IMR-90 (cell line): ENCODE results near the gene DCD. TPM values are rescaled to one million over a fixed set of nuclear protein-coding genes. Genes with fewer than 3 reads are reported as not detected.

Experiments
- ATAC-seq: fragments of 200-7000 bp; cut with Tn5 transposase; 2 replicates; pipeline ENCODE4 v1.9.1; 2020; ENCODE audit warnings: low read depth, mild to moderate bottlenecking, moderate library complexity
- BruUV-seq: library from RNA; stranded (reverse); fragments of 400-500 nt; replicated peaks from 2 replicates; lab custom pipeline; 2021; lab: Mats Ljungman, UMichigan
- CTCF ChIA-PET: fragments of 300-600 bp; formaldehyde crosslinking; extraction: SDS; loops from one replicate; lab custom pipeline; 2021; ENCODE audit warnings: antibody characterized with exemption; lab: Yijun Ruan, JAX
- POLR2A ChIA-PET: fragments of 300-600 bp; sonication (Branson Sonifier 250); formaldehyde crosslinking; loops from one replicate; lab custom pipeline; 2022; ENCODE audit warnings: antibody characterized with exemption; ENCODE audit not compliant: unreplicated experiment; lab: Charles Lee
- DNase-seq: peaks from one replicate; pipeline ENCODE4 v3.0.0; 2013
- H2AFZ ChIP-seq: replicated peaks from 2 replicates; pipeline ENCODE3; 2013; ENCODE audit warnings: low read length, mild to moderate bottlenecking; ENCODE audit not compliant: poor library complexity
- H2AK5ac ChIP-seq: 2 replicates; pipeline ENCODE4 v1.6.1; 2013; ENCODE audit warnings: low read depth, low read length, inconsistent platforms
- H2AK9ac ChIP-seq: replicated peaks from 2 replicates; pipeline ENCODE3; 2013; ENCODE audit warnings: mild to moderate bottlenecking, low read depth, low read length, moderate library complexity; ENCODE audit not compliant: poor library complexity
- H2BK120ac ChIP-seq: 2 replicates; pipeline ENCODE4 v1.6.1; 2013; ENCODE audit warnings: low read depth, low read length, inconsistent platforms
- H2BK15ac ChIP-seq: 3 replicates; pipeline ENCODE4 v1.6.1; 2013; ENCODE audit warnings: low read depth, low read length, inconsistent platforms
- H2BK20ac ChIP-seq: 2 replicates; pipeline ENCODE4 v1.6.1; 2013; ENCODE audit warnings: low read depth, mild to moderate bottlenecking, inconsistent platforms, low read length, moderate library complexity
- H2BK5ac ChIP-seq: 2 replicates; pipeline ENCODE4 v1.6.1; 2013; ENCODE audit warnings: mild to moderate bottlenecking, low read depth, low read length, inconsistent platforms; ENCODE audit not compliant: poor library complexity, severe bottlenecking
- H3K14ac ChIP-seq: replicated peaks from 2 replicates; pipeline ENCODE4 v1.6.1; 2013; ENCODE audit warnings: low read depth, low read length, inconsistent platforms
- H3K18ac ChIP-seq: 2 replicates; pipeline ENCODE4 v1.6.1; 2013; ENCODE audit warnings: low read depth, low read length, control low read depth
- H3K23ac ChIP-seq: 2 replicates; pipeline ENCODE4 v1.6.1; 2013; ENCODE audit warnings: low read depth, low read length, inconsistent platforms
- H3K27ac ChIP-seq: 2 replicates; pipeline ENCODE4 v1.5.1; 2013; ENCODE audit warnings: mild to moderate bottlenecking, control low read depth, low read length; ENCODE audit not compliant: insufficient read depth
- H3K27me3 ChIP-seq: 2 replicates; pipeline ENCODE4 v1.6.1; 2013; ENCODE audit warnings: low read length; ENCODE audit not compliant: control insufficient read depth, insufficient read depth
- H3K36me3 ChIP-seq: 2 replicates; pipeline ENCODE4 v1.6.1; 2013; ENCODE audit warnings: low read length, mixed read lengths; ENCODE audit not compliant: control insufficient read depth, insufficient read depth
- H3K4ac ChIP-seq: 2 replicates; pipeline ENCODE4 v1.6.1; 2013; ENCODE audit warnings: low read depth, low read length, inconsistent platforms
- H3K4me1 ChIP-seq: 2 replicates; pipeline ENCODE4 v1.6.1; 2013; ENCODE audit warnings: low read length, mixed read lengths; ENCODE audit not compliant: control insufficient read depth, insufficient read depth
- H3K4me2 ChIP-seq: 2 replicates; pipeline ENCODE4 v1.6.1; 2013; ENCODE audit warnings: low read depth, mild to moderate bottlenecking, control low read depth, low read length, moderate library complexity
- H3K4me3 ChIP-seq: 2 replicates; pipeline ENCODE4 v1.5.1; 2013; ENCODE audit warnings: low read depth, mild to moderate bottlenecking, control low read depth, low read length, moderate library complexity; ENCODE audit not compliant: insufficient read depth
- H3K56ac ChIP-seq: 2 replicates; pipeline ENCODE4 v1.6.1; 2013; ENCODE audit warnings: low read length, inconsistent platforms; ENCODE audit not compliant: insufficient read depth; ENCODE audit errors: extremely low read depth
- H3K79me1 ChIP-seq, 2 experiments: 2 replicates each; pipeline ENCODE4 v1.6.1; 2013; ENCODE audit warnings: low read length in 2 of 2, inconsistent platforms in 1 of 2, low read depth in 1 of 2
- H3K9ac ChIP-seq: 2 replicates; pipeline ENCODE4 v1.6.1; 2013; ENCODE audit warnings: low read depth, low read length, control low read depth
- H3K9me1 ChIP-seq: 2 replicates; pipeline ENCODE4 v1.6.1; 2013; ENCODE audit warnings: low read length, inconsistent platforms; ENCODE audit not compliant: insufficient read depth
- H3K9me3 ChIP-seq: 2 replicates; pipeline ENCODE4 v1.6.1; 2013; ENCODE audit warnings: low read length; ENCODE audit not compliant: control insufficient read depth, insufficient read depth
- H4K20me1 ChIP-seq: 2 replicates; pipeline ENCODE4 v1.6.1; 2013; ENCODE audit warnings: low read length, inconsistent platforms; ENCODE audit not compliant: insufficient read depth
- H4K5ac ChIP-seq: 2 replicates; pipeline ENCODE4 v1.6.1; 2013; ENCODE audit warnings: mild to moderate bottlenecking, low read depth, low read length, control low read depth
- H4K8ac ChIP-seq, 2 experiments: 2 replicates each; pipeline ENCODE4 v1.6.1; 2013; ENCODE audit warnings: low read depth in 2 of 2, low read length in 2 of 2, control low read depth in 1 of 2, inconsistent platforms in 1 of 2
- H4K91ac ChIP-seq: 2 replicates; pipeline ENCODE4 v1.6.1; 2013; ENCODE audit warnings: low read depth, low read length, inconsistent platforms; ENCODE audit not compliant: insufficient read depth
- CEBPB ChIP-seq: IDR thresholded peaks from 2 replicates; pipeline ENCODE4 v1.6.1; 2012; ENCODE audit warnings: low read depth, low read length, improper control_type of control experiment
- CHD1 ChIP-seq: IDR thresholded peaks from 2 replicates; pipeline ENCODE4 v1.6.1; 2012; ENCODE audit warnings: low read depth, low read length, improper control_type of control experiment
- ELK1 ChIP-seq: fragments of 150-350 bp; IDR thresholded peaks from 2 replicates; pipeline ENCODE4 v1.6.1; 2016; ENCODE audit warnings: low read depth, mild to moderate bottlenecking, low read length, moderate library complexity, borderline replicate concordance
- FOS ChIP-seq: fragments of 150-350 bp; IDR thresholded peaks from 2 replicates; pipeline ENCODE4 v1.6.1; 2016; ENCODE audit warnings: low read depth, low read length
- MAZ ChIP-seq: IDR thresholded peaks from 2 replicates; pipeline ENCODE4 v1.6.1; 2012; ENCODE audit warnings: low read depth, mild to moderate bottlenecking, low read length, improper control_type of control experiment, moderate library complexity, borderline replicate concordance
- MXI1 ChIP-seq: IDR thresholded peaks from 2 replicates; pipeline ENCODE4 v1.6.1; 2012; ENCODE audit warnings: low read depth, mild to moderate bottlenecking, low read length, moderate library complexity, borderline replicate concordance
- POLR2A ChIP-seq: IDR thresholded peaks from 2 replicates; pipeline ENCODE4 v1.6.1; 2012; ENCODE audit warnings: mild to moderate bottlenecking, low read depth, low read length
- RCOR1 ChIP-seq: IDR thresholded peaks from 2 replicates; pipeline ENCODE4 v1.6.1; 2012; ENCODE audit warnings: mild to moderate bottlenecking, low read length, improper control_type of control experiment; ENCODE audit not compliant: insufficient replicate concordance
- RFX5 ChIP-seq: IDR thresholded peaks from 2 replicates; pipeline ENCODE4 v1.8.0; 2012; ENCODE audit warnings: low read depth, mild to moderate bottlenecking, low read length, moderate library complexity
- WGBS, 2 experiments: methylation state at CpG; one replicate each; pipeline versions ENCODE4 v1.1.5 to v1.1.7; 2013; ENCODE audit warnings: missing lambda C conversion rate in 2 of 2; ENCODE audit not compliant: insufficient read length in 1 of 2; ENCODE audit errors: extremely low coverage in 2 of 2; 5-methylcytosine and 5-hydroxymethylcytosine counted together
- dilution Hi-C: fragments of 300-500 bp; cut with HindIII; formaldehyde crosslinking; loops from one replicate; pipeline ENCODE4 v1.14.3; 2018; ENCODE audit warnings: low sequenced_read_pairs; ENCODE audit not compliant: unreplicated experiment
- in situ Hi-C: fragments of 300-500 bp; cut with MboI; formaldehyde crosslinking; loops from 3 replicates; pipeline ENCODE4 v1.14.3; 2019; ENCODE audit warnings: low sequenced_read_pairs, inconsistent platforms, mixed read lengths
- intact Hi-C: fragments of 100-400 bp; cut with micrococcal nuclease; formaldehyde crosslinking; loops from 2 replicates; pipeline ENCODE4 v1.10.0; 2022
- polyA plus RNA-seq, 3 experiments: library from polyadenylated mRNA; depleted of rRNA; stranded (reverse); fragments of >200 nt; gene quantifications; 2 replicates each; pipeline ENCODE4 v1.2.3, GENCODE V29; 2012; ENCODE audit warnings: low replicate concordance in 1 of 3
- total RNA-seq: library from RNA; depleted of rRNA; stranded (reverse); fragments of >200 nt; gene quantifications from 2 replicates; pipeline ENCODE4 v1.2.3, GENCODE V29; 2012
- TF ChIP-seq, protein P1 (sequence below): conservative IDR thresholded peaks from 2 replicates; pipeline ENCODE4 v1.5.1; 2012; ENCODE audit warnings: mild to moderate bottlenecking, low read depth, low read length, improper control_type of control experiment

DCD gene
- total and polyA plus RNA-seq, 2 of the 4 experiments (the other 2 are of a cell fraction) = not detected

DNA sequence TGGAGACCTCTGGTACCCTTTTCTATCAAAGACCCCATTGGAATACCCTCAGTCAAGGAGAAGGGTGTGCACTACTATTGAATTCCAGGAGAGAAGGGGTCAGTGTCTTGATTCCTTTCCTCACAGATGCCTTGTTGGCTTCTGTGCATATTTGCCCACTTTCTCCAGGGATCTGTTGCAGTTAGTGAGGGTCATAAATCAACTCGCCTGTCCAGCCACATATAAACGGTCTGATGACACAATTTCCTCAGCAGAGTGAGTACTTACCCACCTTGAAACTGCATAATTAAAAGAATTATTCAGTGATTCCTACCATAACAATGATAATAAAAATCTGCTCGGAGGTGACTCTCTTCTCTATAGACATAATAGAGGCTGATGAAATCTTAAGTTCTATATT, 13.9 kb upstream of the DCD start:
- no peak overlapping the region for H2BK120ac ChIP-seq
- ATAC-seq = no peak
- no peak overlapping the region for H3K4me3 ChIP-seq
- no peak overlapping the region for H2AFZ ChIP-seq
- H3K79me1 ChIP-seq = no peaks in the 10 kb centered on the region
- H3K27me3 ChIP-seq = no peaks in the 10 kb centered on the region; the same call in 1 of the 2 replicates
- H3K23ac ChIP-seq = no peak overlapping the region
- H2AK5ac ChIP-seq = no peak overlapping the region
- H3K9me1 ChIP-seq = no peaks in the 10 kb centered on the region
- no peak overlapping the region for H3K4ac ChIP-seq
- no TSS peak for BruUV-seq
- no peaks in the 10 kb centered on the region for H3K4me1 ChIP-seq
- CTCF ChIA-PET = no interaction called here
- dilution Hi-C loops (no loop called here), in situ Hi-C loops (no loop called here), intact Hi-C loops (no loop called here)
- H3K4me2 ChIP-seq = no peak overlapping the region
- no peaks in the 10 kb centered on the region for H3K9me3 ChIP-seq
- H2BK5ac ChIP-seq = no peak overlapping the region
- no peak overlapping the region for H3K9ac ChIP-seq
- H2BK20ac ChIP-seq = no peak overlapping the region
- no peak overlapping the region for H2BK15ac ChIP-seq
- no peak overlapping the region for H3K18ac ChIP-seq
- H3K27ac ChIP-seq = no peak overlapping the region
- H4K20me1 ChIP-seq = no peaks in the 10 kb centered on the region
- no peak overlapping the region for H3K14ac ChIP-seq
- H3K36me3 ChIP-seq = no peaks in the 10 kb centered on the region
- no peak overlapping the region for H4K91ac ChIP-seq
- POLR2A ChIA-PET = no interaction called here
- DNase-seq = no peak
- H2AK9ac ChIP-seq = no peak overlapping the region
- H3K56ac ChIP-seq = no peak overlapping the region
- no peak for TF ChIP-seq MAZ
- no peak for TF ChIP-seq CHD1
- no peak for TF ChIP-seq MXI1
- no peak for TF ChIP-seq CEBPB
- no peak for TF ChIP-seq POLR2A
- no peak for TF ChIP-seq RCOR1
- no peak for TF ChIP-seq RFX5
- no peak for TF ChIP-seq FOS
- no peak for TF ChIP-seq ELK1
- TF ChIP-seq, protein P1, sequence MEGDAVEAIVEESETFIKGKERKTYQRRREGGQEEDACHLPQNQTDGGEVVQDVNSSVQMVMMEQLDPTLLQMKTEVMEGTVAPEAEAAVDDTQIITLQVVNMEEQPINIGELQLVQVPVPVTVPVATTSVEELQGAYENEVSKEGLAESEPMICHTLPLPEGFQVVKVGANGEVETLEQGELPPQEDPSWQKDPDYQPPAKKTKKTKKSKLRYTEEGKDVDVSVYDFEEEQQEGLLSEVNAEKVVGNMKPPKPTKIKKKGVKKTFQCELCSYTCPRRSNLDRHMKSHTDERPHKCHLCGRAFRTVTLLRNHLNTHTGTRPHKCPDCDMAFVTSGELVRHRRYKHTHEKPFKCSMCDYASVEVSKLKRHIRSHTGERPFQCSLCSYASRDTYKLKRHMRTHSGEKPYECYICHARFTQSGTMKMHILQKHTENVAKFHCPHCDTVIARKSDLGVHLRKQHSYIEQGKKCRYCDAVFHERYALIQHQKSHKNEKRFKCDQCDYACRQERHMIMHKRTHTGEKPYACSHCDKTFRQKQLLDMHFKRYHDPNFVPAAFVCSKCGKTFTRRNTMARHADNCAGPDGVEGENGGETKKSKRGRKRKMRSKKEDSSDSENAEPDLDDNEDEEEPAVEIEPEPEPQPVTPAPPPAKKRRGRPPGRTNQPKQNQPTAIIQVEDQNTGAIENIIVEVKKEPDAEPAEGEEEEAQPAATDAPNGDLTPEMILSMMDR = no peak
- WGBS, 2 experiments = no CpG with 5 or more reads among the region's 3 CpGs
- no peak overlapping the region for H4K5ac ChIP-seq
- H4K8ac ChIP-seq = no peak overlapping the region
